HepG2 (cell line): Measurements from ENCODE around the gene NPW. TPM values are rescaled to one million over a fixed set of nuclear protein-coding genes. Genes with fewer than 3 reads are reported as not detected.

Experiments
- ATAC-seq: fragments of 200-7000 bp; cut with Tn5 transposase; 3 replicates; pipeline ENCODE4 v1.9.1; 2020; ENCODE audit warnings: mild to moderate bottlenecking, moderate library complexity
- BruUV-seq: library from RNA; stranded (reverse); fragments of 400-500 nt; replicated peaks from 2 replicates; lab custom pipeline; 2021; lab: Mats Ljungman, UMichigan
- CTCF ChIA-PET: fragments of 300-600 bp; formaldehyde crosslinking; extraction: SDS; loops from one replicate; lab custom pipeline; 2021; ENCODE audit warnings: low total read pairs, inconsistent platforms, low intra/inter-chr PET ratio; lab: Yijun Ruan, JAX
- POLR2A ChIA-PET: fragments of 350-600 bp; sonication (Branson Sonifier 250); formaldehyde crosslinking; loops from one replicate; lab custom pipeline; 2020; ENCODE audit warnings: antibody characterized with exemption, inconsistent platforms; lab: Yijun Ruan, JAX
- DNase-seq: peaks from one replicate; pipeline ENCODE4 v3.0.0-alpha.2; 2015; ENCODE audit warnings: low spot score
- FAIRE-seq: peaks from 3 replicates; lab custom pipeline; 2011; peaks lifted over from hg19 to GRCh38; lab: Jason Lieb, UNC
- H2AFZ ChIP-seq: one replicate; pipeline ENCODE4 v1.6.1; 2011; ENCODE audit warnings: low read length, inconsistent platforms
- H3K27ac ChIP-seq: fragments of 300-600 bp; 3 replicates; pipeline ENCODE4 v1.8.0; 2011; ENCODE audit warnings: mixed run types, mild to moderate bottlenecking, mixed read lengths, low read length, inconsistent platforms; ENCODE audit not compliant: insufficient read depth; ENCODE audit errors: extremely low read length
- H3K27me3 ChIP-seq, 2 experiments: fragments of 200-600 bp in 1 of 2; 2 replicates in 1 of 2; 3 replicates in 1 of 2; pipeline versions ENCODE4 v1.6.0 to v1.8.0; 2011; ENCODE audit warnings: low read length in 2 of 2, mild to moderate bottlenecking in 2 of 2, moderate library complexity in 2 of 2, inconsistent platforms in 1 of 2; ENCODE audit not compliant: insufficient read depth in 2 of 2, control insufficient read depth in 1 of 2
- H3K36me3 ChIP-seq, 2 experiments: fragments of 200-600 bp in 1 of 2; replicated peaks in 1 of 2; 2 replicates in 1 of 2; 3 replicates in 1 of 2; pipeline versions ENCODE4 v1.5.1 to v1.8.0; 2011; ENCODE audit warnings: low read length in 2 of 2, inconsistent platforms in 1 of 2; ENCODE audit not compliant: insufficient read depth in 2 of 2, control insufficient read depth in 1 of 2
- H3K4me1 ChIP-seq: 2 replicates; pipeline ENCODE4 v1.5.1; 2012; ENCODE audit warnings: low read length, inconsistent platforms; ENCODE audit not compliant: insufficient read depth
- H3K4me2 ChIP-seq: 2 replicates; pipeline ENCODE4 v1.6.0; 2011; ENCODE audit warnings: low read depth, low read length, inconsistent platforms
- H3K4me3 ChIP-seq, 3 experiments: fragments of 200-600 bp in 1 of 3; sonication (generic), shearing (Covaris generic) in 1 of 3; replicated peaks in 1 of 3; 2 replicates each; pipeline ENCODE4 v1.5.1; 2011 to 2016; ENCODE audit warnings: low read length in 3 of 3, inconsistent platforms in 2 of 3, low read depth in 2 of 3, mild to moderate bottlenecking in 2 of 3, control low read depth in 1 of 3, mixed read lengths in 1 of 3; ENCODE audit not compliant: insufficient read depth in 1 of 3
- H3K79me2 ChIP-seq: one replicate; pipeline ENCODE4 v1.6.1; 2011; ENCODE audit warnings: low read length, inconsistent platforms; ENCODE audit not compliant: insufficient read depth
- H3K9ac ChIP-seq: 2 replicates; pipeline ENCODE4 v1.6.0; 2011; ENCODE audit warnings: mild to moderate bottlenecking, low read depth, low read length, inconsistent platforms; ENCODE audit not compliant: insufficient read depth
- H3K9me3 ChIP-seq: 2 replicates; pipeline ENCODE4 v1.5.1; 2012; ENCODE audit warnings: mild to moderate bottlenecking, low read length
- H4K20me1 ChIP-seq: 2 replicates; pipeline ENCODE4 v1.6.0; 2011; ENCODE audit warnings: inconsistent platforms, mild to moderate bottlenecking, low read length, moderate library complexity; ENCODE audit not compliant: insufficient read depth
- AGO1 ChIP-seq: fragments of 200-400 bp; formaldehyde crosslinking; IDR thresholded peaks from 2 replicates; pipeline ENCODE4 v1.6.1; 2017; ENCODE audit warnings: mild to moderate bottlenecking, low read depth, low read length, moderate library complexity; ENCODE audit not compliant: poor library complexity, severe bottlenecking
- AGO2 ChIP-seq: fragments of 200-400 bp; formaldehyde crosslinking; optimal IDR thresholded peaks from 2 replicates; pipeline ENCODE3; 2017; ENCODE audit warnings: mild to moderate bottlenecking, low read depth, low read length, moderate library complexity
- AKAP8 ChIP-seq: sonication (generic); formaldehyde crosslinking; IDR thresholded peaks from 2 replicates; pipeline ENCODE4 v1.5.1; 2020; ENCODE audit warnings: mild to moderate bottlenecking, missing genetic modification reagents
- HES4 ChIP-seq: sonication (generic); formaldehyde crosslinking; IDR thresholded peaks from 2 replicates; pipeline ENCODE4 v1.9.0; 2021; ENCODE audit warnings: mild to moderate bottlenecking, missing genetic modification reagents, borderline replicate concordance
- NR2F6 ChIP-seq, 2 experiments: IDR thresholded peaks; 2 replicates each; pipeline ENCODE4 v1.6.1; 2016; ENCODE audit warnings: antibody characterized with exemption in 1 of 2, mild to moderate bottlenecking in 1 of 2
- POLR2A ChIP-seq, 2 experiments: IDR thresholded peaks; 2 replicates each; pipeline ENCODE4 v1.6.1; 2011; ENCODE audit warnings: low read depth in 2 of 2, low read length in 2 of 2, mild to moderate bottlenecking in 1 of 2, moderate library complexity in 1 of 2; ENCODE audit not compliant: insufficient read depth in 1 of 2
- RBFOX2 ChIP-seq: fragments of 200-400 bp; formaldehyde crosslinking; IDR thresholded peaks from 2 replicates; pipeline ENCODE4 v1.6.1; 2017; ENCODE audit warnings: low read depth, mild to moderate bottlenecking, low read length
- ZBTB33 ChIP-seq: sonication (generic); formaldehyde crosslinking; IDR thresholded peaks from 2 replicates; pipeline ENCODE4 v1.4.0; 2020; ENCODE audit warnings: missing genetic modification reagents
- ZBTB7A ChIP-seq: sonication (generic); formaldehyde crosslinking; IDR thresholded peaks from 2 replicates; pipeline ENCODE4 v1.8.0; 2022; ENCODE audit warnings: mild to moderate bottlenecking, missing genetic modification reagents
- ZNF232 ChIP-seq: sonication (generic); formaldehyde crosslinking; IDR thresholded peaks from 2 replicates; pipeline ENCODE4 v1.4.0; 2020; ENCODE audit warnings: missing genetic modification reagents, borderline replicate concordance
- ZNF354B ChIP-seq: sonication (generic); formaldehyde crosslinking; IDR thresholded peaks from 2 replicates; pipeline ENCODE4 v1.8.0; 2022; ENCODE audit warnings: mild to moderate bottlenecking, missing genetic modification reagents
- WGBS: methylation state at CpG from one replicate; pipeline ENCODE4 v1.1.6; 2017; ENCODE audit warnings: low lambda C conversion rate; 5-methylcytosine and 5-hydroxymethylcytosine counted together
- in situ Hi-C: cut with HindIII; loops from 2 replicates; pipeline ENCODE4 v1.10.0; 2017; ENCODE audit warnings: low pct_unique_long_range_greater_than_20kb; ENCODE audit not compliant: extremely low pct_ligation_motif_present
- intact Hi-C: fragments of 100-400 bp; cut with micrococcal nuclease; formaldehyde crosslinking; loops from one replicate; pipeline ENCODE4 v1.10.0; 2022; ENCODE audit not compliant: unreplicated experiment
- polyA plus RNA-seq, 8 experiments: library from polyadenylated mRNA; depleted of rRNA in 3 of 8; stranded (reverse) in 7 of 8; unstranded in 1 of 8; fragments of >200 nt; fragmentation: Illumina TruSeq in 4 of 8; extraction: Trizol in 4 of 8; gene quantifications; 2 replicates each; pipeline versions ENCODE4 v1.2.1 to v1.2.3, GENCODE V29; 2011 to 2016; ENCODE audit warnings: low read depth in 4 of 8, missing spikeins in 1 of 8, mixed read lengths in 1 of 8; ENCODE audit not compliant: insufficient read depth in 1 of 8
- total RNA-seq, 5 experiments: library from RNA; depleted of rRNA; stranded (reverse); fragments of >200 nt; fragmentation: Illumina TruSeq; extraction: Trizol; gene quantifications; 2 replicates each; pipeline ENCODE4 v1.2.3, GENCODE V29; 2016; ENCODE audit warnings: low read depth in 1 of 5

The NPW gene
- total and polyA plus RNA-seq, 2 of the 13 experiments (the other 11 are each of a cell fraction or from before 2014, with no cell fraction given) = 0.24 to 0.97 TPM

GRCh38 chr16:2040787-2041522 lies 21.4 kb downstream of the NPW start:
- in situ Hi-C loops (no loop called here), intact Hi-C loops (no loop called here)
- Histone ChIP-seq H4K20me1 (no peaks in the 10 kb centered on the region), H3K9me3 (no peaks in the 10 kb centered on the region), H3K9ac (peak overlapping the region; percentile 26; the same call in 1 of the 2 replicates), H3K4me3 (no peak overlapping the region; a peak in 1 of 6 replicates), H2AFZ (no peak overlapping the region), H3K4me2 (no peak overlapping the region; the same call in 1 of the 2 replicates), H3K36me3 (peaks cover 4 to 6% of the 10 kb centered on the region in 2 experiments), H3K27me3 (no peaks in the 10 kb centered on the region), H3K79me2 (peaks cover 2% of the 10 kb centered on the region), H3K27ac (peak overlapping the region; percentile 86), H3K4me1 (peaks cover 65% of the 10 kb centered on the region)
- WGBS = 83% methylated on average over 3 of the region's 20 CpGs
- FAIRE-seq (no peak), ATAC-seq (no peak), DNase-seq (no peak)
- ChIA-PET POLR2A (interaction anchor here (2.2 to 4.8 kb wide), 3 partner anchors 16 to 114 kb away, joined by 9 to 62 read pairs (median 15); partner anchors contain the start of genes NHERF2, RPS2 and TRAF7), CTCF (no interaction called here)
- no TSS peak for BruUV-seq
- TF ChIP-seq AKAP8 (CRISPR knock-in tag) (0 out of 2 replicates have a peak, but pooled peaks have one; percentile 33), ZBTB33 (CRISPR knock-in tag) (peak; percentile 52; the same call in 1 of the 2 replicates), AGO2 (peak; percentile 76), AGO1 (peak; percentile 69), RBFOX2 (peak; percentile 60), NR2F6 (IDR thresholded peaks at IDR 0.05) (no peak), NR2F6 (CRISPR knock-in tag; IDR thresholded peaks at IDR 0.05) (no peak), ZNF354B (CRISPR knock-in tag) (no peak), ZBTB7A (CRISPR knock-in tag) (0 out of 2 replicates have a peak, but pooled peaks have one; percentile 44), POLR2A (IDR thresholded peaks at IDR 0.05; ENCODE audit: insufficient read depth in 1 of 2, low read depth in 2 of 2, low read length in 2 of 2) (0 out of 4 replicates have a peak, but pooled peaks of 1 of the 2 experiments have one; percentile 22), ZNF232 (no peak), HES4 (CRISPR knock-in tag) (0 out of 2 replicates have a peak, but pooled peaks have one; percentile 26)
